Body of pancreas (tissue), 4 donors: ENCODE data around the gene FAM107B. TPM values are rescaled to one million over a fixed set of nuclear protein-coding genes. Genes with fewer than 3 reads are reported as not detected.

Experiments used
- ATAC-seq: fragments of 150-250 bp; one replicate; pipeline ENCODE4 v1.9.1; 2016
- DNase-seq, 4 donors: peaks; one replicate each; pipeline ENCODE4 v3.0.0-alpha.2; 2019
- H3K27ac ChIP-seq, 4 donors: fragments of 200-600 bp; sonication (generic); 1 replicate in 3 of 4; 2 replicates in 1 of 4; pipeline versions ENCODE4 v1.5.1 to v1.6.1; 2016 to 2019; ENCODE audit warnings: mild to moderate bottlenecking in 1 of 4, mixed read lengths in 1 of 4, moderate library complexity in 1 of 4
- H3K27me3 ChIP-seq, 2 donors: fragments of 200-600 bp; sonication (generic); one replicate each; pipeline ENCODE4 v1.6.0; 2016; ENCODE audit warnings: mild to moderate bottlenecking in 1 of 2
- H3K36me3 ChIP-seq, 2 donors: fragments of 200-600 bp; sonication (generic); replicated peaks in 1 of 2; 2 replicates each; pipeline ENCODE4 v1.5.1; 2016; ENCODE audit warnings: low read depth in 2 of 2; ENCODE audit not compliant: insufficient read depth in 1 of 2
- H3K4me1 ChIP-seq: fragments of 200-600 bp; sonication (generic); one replicate; pipeline ENCODE4 v1.6.0; 2016
- H3K4me3 ChIP-seq, 2 donors: fragments of 200-600 bp; sonication (generic); 1 replicate in 1 of 2; 2 replicates in 1 of 2; pipeline ENCODE4 v1.5.1; 2016 to 2019
- H3K9me3 ChIP-seq, 3 donors: fragments of 200-600 bp; sonication (generic); 1 replicate in 2 of 3; 2 replicates in 1 of 3; pipeline ENCODE4 v1.5.1; 2016
- POLR2A ChIP-seq, 3 donors: fragments of 450-650 bp; IDR thresholded peaks; one replicate each; pipeline ENCODE4 v1.6.1; 2016; ENCODE audit warnings: antibody characterized with exemption in 3 of 3, mild to moderate bottlenecking in 2 of 3
- WGBS, 2 donors: methylation state at CpG; one replicate each; pipeline ENCODE4 v1.1.5; 2017; 5-methylcytosine and 5-hydroxymethylcytosine counted together
- intact Hi-C: fragments of 100-400 bp; cut with DNase I; formaldehyde crosslinking; loops from one replicate; pipeline ENCODE4 v1.15.1; 2023
- total RNA-seq, 2 donors: library from RNA; depleted of rRNA; stranded (reverse); fragments of >200 nt; gene quantifications; one replicate each; pipeline ENCODE4 v1.1.0, GENCODE V29; 2016
- TF ChIP-seq, protein P1 (sequence below), 7 experiments: fragments of 450-650 bp in 4 of 7; fragments of 200-600 bp in 3 of 7; sonication (generic) in 3 of 7; IDR thresholded peaks; one replicate each; pipeline ENCODE4 v1.5.1; 2016 to 2019; ENCODE audit warnings: antibody characterized with exemption in 7 of 7

FAM107B gene
- total RNA-seq, 2 donors from 2014 or later = 19.4 to 45.9 TPM

DNA sequence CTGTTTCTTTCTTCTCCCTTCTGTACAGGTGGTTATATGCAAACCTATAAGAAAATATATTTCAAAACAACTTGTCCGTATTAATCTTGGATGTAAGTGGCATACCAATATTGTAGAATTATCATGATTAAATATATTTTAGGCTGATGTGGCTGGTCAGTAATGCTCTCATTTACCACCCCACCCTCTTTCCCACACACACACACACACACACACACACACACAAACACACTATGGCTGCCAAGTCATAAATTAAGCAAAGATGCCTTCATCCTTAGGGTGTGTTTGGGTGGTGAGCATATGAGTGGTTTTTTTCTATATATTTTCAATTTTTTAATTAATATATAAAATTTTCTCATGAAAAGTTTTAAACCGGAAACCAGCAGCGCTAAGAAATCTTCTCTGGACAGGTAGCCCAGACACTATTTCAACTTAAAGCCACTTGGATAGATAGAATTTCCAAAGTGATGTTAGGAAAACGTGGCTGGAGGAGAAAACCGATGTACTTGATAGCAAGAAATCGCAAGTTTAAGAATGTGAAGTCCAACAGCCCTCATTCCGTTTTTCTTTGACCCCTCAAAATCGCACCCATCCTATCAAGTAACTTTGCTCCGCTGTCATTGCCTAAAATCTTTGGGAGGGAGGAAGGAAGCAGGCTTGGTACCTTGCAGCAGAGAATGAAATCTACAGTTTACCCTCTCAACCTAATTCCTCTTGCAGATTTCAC is 171.7 kb downstream of the FAM107B start:
- Histone ChIP-seq H3K4me3 (peak overlapping the region; percentile 40 to 53), H3K27me3 (no peaks in the 10 kb centered on the region), H3K9me3 (no peaks in the 10 kb centered on the region), H3K27ac (peak overlapping the region; percentile 61 to 83 (median 73)), H3K4me1 (peaks cover 38% of the 10 kb centered on the region), H3K36me3 (peaks cover 0 to 2% of the 10 kb centered on the region in 2 donors)
- DNase-seq (no peak), ATAC-seq (no peak)
- 8 to 11% methylated on average over 9 of the region's 9 CpGs for whole genome bisulfite sequencing, 2 donors
- TF ChIP-seq, protein P1, sequence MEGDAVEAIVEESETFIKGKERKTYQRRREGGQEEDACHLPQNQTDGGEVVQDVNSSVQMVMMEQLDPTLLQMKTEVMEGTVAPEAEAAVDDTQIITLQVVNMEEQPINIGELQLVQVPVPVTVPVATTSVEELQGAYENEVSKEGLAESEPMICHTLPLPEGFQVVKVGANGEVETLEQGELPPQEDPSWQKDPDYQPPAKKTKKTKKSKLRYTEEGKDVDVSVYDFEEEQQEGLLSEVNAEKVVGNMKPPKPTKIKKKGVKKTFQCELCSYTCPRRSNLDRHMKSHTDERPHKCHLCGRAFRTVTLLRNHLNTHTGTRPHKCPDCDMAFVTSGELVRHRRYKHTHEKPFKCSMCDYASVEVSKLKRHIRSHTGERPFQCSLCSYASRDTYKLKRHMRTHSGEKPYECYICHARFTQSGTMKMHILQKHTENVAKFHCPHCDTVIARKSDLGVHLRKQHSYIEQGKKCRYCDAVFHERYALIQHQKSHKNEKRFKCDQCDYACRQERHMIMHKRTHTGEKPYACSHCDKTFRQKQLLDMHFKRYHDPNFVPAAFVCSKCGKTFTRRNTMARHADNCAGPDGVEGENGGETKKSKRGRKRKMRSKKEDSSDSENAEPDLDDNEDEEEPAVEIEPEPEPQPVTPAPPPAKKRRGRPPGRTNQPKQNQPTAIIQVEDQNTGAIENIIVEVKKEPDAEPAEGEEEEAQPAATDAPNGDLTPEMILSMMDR (IDR thresholded peaks at IDR 0.05) = no peak
- no peak for TF ChIP-seq POLR2A (IDR thresholded peaks at IDR 0.05)
- intact Hi-C loops = no loop called here

DNA sequence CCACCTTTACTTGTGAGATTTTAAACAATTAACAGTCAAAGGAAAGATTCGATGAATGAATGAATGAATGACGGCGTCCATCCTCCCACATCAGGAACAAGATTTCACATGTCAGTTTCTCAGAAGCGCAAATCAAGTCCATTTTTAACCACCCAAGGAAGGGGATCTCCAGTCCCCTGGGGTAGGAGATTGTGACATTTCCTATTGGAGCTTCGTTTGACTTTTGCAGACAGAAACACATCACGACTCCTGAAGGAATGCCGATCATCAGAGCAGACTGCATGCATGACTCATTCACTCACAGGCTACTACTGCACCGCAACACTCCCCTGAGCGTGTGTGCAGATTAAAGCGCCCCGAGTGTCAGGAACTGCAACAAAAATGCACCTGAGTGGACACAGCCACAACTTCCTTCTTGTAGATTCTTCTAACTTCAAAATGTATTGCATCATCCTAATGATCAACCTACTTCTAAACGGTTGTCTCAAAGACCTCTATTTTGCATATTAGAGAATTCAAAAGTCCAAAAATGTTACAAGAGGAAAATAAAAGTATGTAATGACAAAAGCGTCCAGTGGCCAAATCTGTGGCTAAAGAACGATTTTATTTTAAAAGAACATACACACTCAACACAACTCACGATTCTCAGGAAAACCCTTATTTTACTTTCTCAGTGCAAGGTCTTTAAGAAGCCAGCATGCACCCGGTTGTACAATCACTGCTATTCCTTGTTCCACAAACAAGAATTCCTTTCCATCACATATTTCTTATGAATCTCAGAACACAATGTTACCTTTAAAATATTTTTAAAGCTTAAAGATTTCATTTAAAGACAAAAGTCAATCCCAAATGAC is 172.6 kb downstream of the FAM107B start:
- H3K4me3 ChIP-seq = no peak overlapping the region
- peak in 1 of 3 donors; percentile 29 for TF ChIP-seq POLR2A (IDR thresholded peaks at IDR 0.05)
- TF ChIP-seq, protein P1 (IDR thresholded peaks at IDR 0.05) = no peak
- H3K9me3 ChIP-seq = no peaks in the 10 kb centered on the region
- intact Hi-C loops = no loop called here
- DNase-seq (peak; percentile 36 to 70 (median 62)), ATAC-seq (no peak)
- peaks cover 0 to 2% of the 10 kb centered on the region in 2 donors for H3K36me3 ChIP-seq
- H3K27ac ChIP-seq = peak overlapping the region in 3 of 4 donors; percentile 22 to 79 (median 42)
- peaks cover 41% of the 10 kb centered on the region for H3K4me1 ChIP-seq
- H3K27me3 ChIP-seq = no peaks in the 10 kb centered on the region
- WGBS, 2 donors = 18% methylated on average over 16 of the region's 16 CpGs

DNA sequence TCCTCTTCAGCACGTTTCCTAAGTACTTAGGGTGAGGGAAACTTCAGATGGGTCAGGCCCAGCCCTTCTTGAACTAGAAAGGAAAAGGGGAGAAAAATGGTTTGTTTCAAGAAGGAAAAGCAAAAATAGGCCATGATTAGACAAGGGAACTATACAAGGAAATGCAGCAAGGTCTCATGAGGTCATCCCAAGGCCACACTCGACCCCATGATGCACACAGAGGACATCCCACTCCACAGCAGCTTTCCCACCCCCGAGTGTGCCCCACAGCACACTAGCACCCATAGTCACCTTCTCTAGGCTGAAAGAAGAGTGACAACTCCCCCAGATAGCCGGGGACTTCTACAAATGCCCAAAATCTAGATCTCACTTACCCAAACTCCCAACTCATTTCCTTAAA is 173.4 kb downstream of the FAM107B start:
- no peaks in the 10 kb centered on the region for H3K9me3 ChIP-seq

DNA sequence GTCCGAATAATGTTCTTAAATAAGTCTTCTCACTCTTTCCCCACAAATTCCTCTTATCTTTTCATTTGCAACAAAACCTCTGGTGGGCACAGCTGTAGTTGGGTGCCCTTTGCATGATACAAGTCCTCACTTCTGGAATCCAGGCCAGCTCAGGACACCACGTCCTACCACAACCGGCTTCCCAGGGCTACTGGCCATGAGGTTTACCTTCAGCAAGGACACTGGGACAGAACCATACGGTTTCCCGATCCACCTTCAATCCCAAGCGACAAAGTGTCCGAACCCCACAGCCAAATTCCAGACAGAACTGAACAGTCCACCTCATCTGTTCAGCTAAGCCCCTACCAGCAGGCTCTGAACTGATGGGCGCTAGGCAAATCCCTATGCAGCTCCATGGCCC is 174.6 kb downstream of the FAM107B start:
- no peak for DNase-seq
- 90 to 98% methylated on average over 8 of the region's 8 CpGs for WGBS, 2 donors

More for the DNA sequence above, 173.4 kb downstream of the FAM107B start:
- intact Hi-C loops = no loop called here
- Histone ChIP-seq H3K4me1 (peaks cover 41% of the 10 kb centered on the region), H3K27ac (peak overlapping the region in 2 of 4 donors; percentile 42 to 79), H3K27me3 (no peaks in the 10 kb centered on the region), H3K4me3 (no peak overlapping the region), H3K36me3 (peaks cover 0 to 2% of the 10 kb centered on the region in 2 donors)
- TF ChIP-seq POLR2A (IDR thresholded peaks at IDR 0.05) = no peak
- TF ChIP-seq, protein P1 (IDR thresholded peaks at IDR 0.05) = no peak
- DNase-seq (no peak), ATAC-seq (no peak)
- 56 to 58% methylated on average over 4 of the region's 4 CpGs for WGBS, 2 donors

More for the DNA sequence above, 174.6 kb downstream of the FAM107B start:
- Histone ChIP-seq H3K4me1 (peaks cover 37% of the 10 kb centered on the region), H3K4me3 (no peak overlapping the region), H3K9me3 (no peaks in the 10 kb centered on the region), H3K27ac (no peak overlapping the region), H3K27me3 (no peaks in the 10 kb centered on the region), H3K36me3 (peaks cover 0 to 2% of the 10 kb centered on the region in 2 donors)
- TF ChIP-seq POLR2A (IDR thresholded peaks at IDR 0.05) = no peak
- TF ChIP-seq, protein P1 (IDR thresholded peaks at IDR 0.05) = no peak
- no peak for ATAC-seq
- intact Hi-C loops = no loop called here
